RPMI7951 (cell line): ENCODE data around the gene BDH1. TPM values are rescaled to one million over a fixed set of nuclear protein-coding genes. Genes with fewer than 3 reads are reported as not detected.

ENCODE experiments used
- DNase-seq: peaks from one replicate; pipeline ENCODE4 v3.0.0-alpha.2; 2012; ENCODE audit warnings: low read depth
- total RNA-seq: library from RNA; depleted of rRNA; stranded (reverse); fragments of >200 nt; shearing (Covaris generic); gene quantifications from 2 replicates; pipeline ENCODE4 v1.2.3, GENCODE V29; 2014; rRNA removed

The BDH1 gene
- total RNA-seq, 1 experiment from 2014 or later: 14.5 TPM

- no peak for DNase-seq
Observed at GRCh38 chr3:197460639-197461038, 95.1 kb downstream of the BDH1 start.

GRCh38 chr3:197460002-197460401, 95.8 kb downstream of the BDH1 start:
- no peak for DNase-seq

Other genes with a start within 250 kb of the BDH1 start
- gene RUBCN, start 180.9 kb upstream of the BDH1 start, total RNA-seq: 20.4 and 20.7 TPM in 2 replicates
- 72.6 and 77.9 TPM in 2 replicates for gene FYTTD1, start 193.9 kb upstream of the BDH1 start, total RNA-seq
- gene LRCH3, start 235.3 kb upstream of the BDH1 start, total RNA-seq: 19.9 and 298 TPM in 2 replicates